Measurements from ENCODE around the gene DPEP1.

Gene DPEP1

GRCh38 chr16:89641458-89642119 lies 28.1 kb downstream of the DPEP1 start:
- TF ChIP-seq CTCF (IDR thresholded peaks at IDR 0.05; ENCODE audit: insufficient read depth, low read depth, low read length, missing control alignments) = no peak
- DNase-seq (ENCODE audit: low read depth) = no peak
- H3K4me3 ChIP-seq (ENCODE audit: low read length) = no peak overlapping the region

- no peak for TF ChIP-seq CTCF (IDR thresholded peaks at IDR 0.05; ENCODE audit: insufficient read depth, low read depth, low read length, missing control alignments)
- no peak overlapping the region for H3K4me3 ChIP-seq (ENCODE audit: low read length)
- no peak for DNase-seq (ENCODE audit: low read depth)
Measured at GRCh38 chr16:89642574-89642973, 29.1 kb downstream of the DPEP1 start.

GRCh38 chr16:89643769-89644300 lies 30.4 kb downstream of the DPEP1 start:
- TF ChIP-seq CTCF (IDR thresholded peaks at IDR 0.05; ENCODE audit: insufficient read depth, low read depth, low read length, missing control alignments) = no peak
- no peak overlapping the region for H3K4me3 ChIP-seq (ENCODE audit: low read length)
- DNase-seq (ENCODE audit: low read depth) = no peak

GRCh38 chr16:89645122-89645521 lies 31.7 kb downstream of the DPEP1 start:
- no peak overlapping the region for H3K4me3 ChIP-seq (ENCODE audit: low read length)
- no peak for DNase-seq (ENCODE audit: low read depth)
- TF ChIP-seq CTCF (IDR thresholded peaks at IDR 0.05; ENCODE audit: insufficient read depth, low read depth, low read length, missing control alignments) = no peak

GRCh38 chr16:89646270-89646669 lies 32.8 kb downstream of the DPEP1 start:
- H3K4me3 ChIP-seq (ENCODE audit: low read length) = no peak overlapping the region
- DNase-seq (ENCODE audit: low read depth) = no peak
- no peak for TF ChIP-seq CTCF (IDR thresholded peaks at IDR 0.05; ENCODE audit: insufficient read depth, low read depth, low read length, missing control alignments)

GRCh38 chr16:89646906-89647305 lies 33.5 kb downstream of the DPEP1 start:
- DNase-seq (ENCODE audit: low read depth) = peak; percentile 83
- TF ChIP-seq CTCF (IDR thresholded peaks at IDR 0.05; ENCODE audit: insufficient read depth, low read depth, low read length, missing control alignments) = no peak
- H3K4me3 ChIP-seq (ENCODE audit: low read length) = no peak overlapping the region

GRCh38 chr16:89651584-89651983 lies 38.1 kb downstream of the DPEP1 start:
- H3K4me3 ChIP-seq (ENCODE audit: low read length) = no peak overlapping the region
- no peak for TF ChIP-seq CTCF (IDR thresholded peaks at IDR 0.05; ENCODE audit: insufficient read depth, low read depth, low read length, missing control alignments)
- no peak for DNase-seq (ENCODE audit: low read depth)

Data from epithelial cell of esophagus (primary cell).